Astrocyte of the spinal cord (primary cell): ENCODE data around the gene SOX8.

Experiments used
- DNase-seq: peaks from one replicate; pipeline ENCODE4 v3.0.0; 2011; ENCODE audit warnings: low read depth, low spot score
- H3K4me3 ChIP-seq: 2 replicates; pipeline ENCODE4 v1.5.1; 2011; ENCODE audit warnings: low read depth, mild to moderate bottlenecking, low read length, moderate library complexity
- in situ Hi-C: cut with HindIII; loops from 2 replicates; pipeline ENCODE4 v1.10.0; 2017; ENCODE audit warnings: low sequenced_read_pairs
- TF ChIP-seq, protein P1 (sequence below): IDR thresholded peaks from 2 replicates; pipeline ENCODE4 v1.5.1; 2012; ENCODE audit warnings: low read depth, mild to moderate bottlenecking, low read length, inconsistent platforms

Gene SOX8

DNA sequence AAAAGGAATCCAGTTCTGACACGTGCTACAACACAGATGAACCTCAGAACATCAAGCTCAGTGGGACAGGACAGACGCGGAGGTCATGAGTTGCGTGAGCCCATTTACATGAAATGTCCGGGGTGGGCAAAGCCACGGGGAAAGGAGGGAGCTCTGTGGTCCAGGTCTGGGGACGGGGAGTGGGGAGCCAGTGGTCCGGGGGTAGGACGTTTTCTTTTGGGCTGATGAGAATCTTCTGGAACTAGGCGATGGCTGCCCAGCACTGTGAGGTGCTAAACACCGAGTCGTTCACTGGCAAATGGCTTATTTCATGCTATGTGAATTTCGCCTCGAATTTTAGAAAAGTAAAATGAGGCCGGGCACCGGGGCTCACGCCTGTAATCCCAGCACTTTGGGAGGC, 8.2 kb upstream of the SOX8 start:
- H3K4me3 ChIP-seq = no peak overlapping the region
- TF ChIP-seq, protein P1, sequence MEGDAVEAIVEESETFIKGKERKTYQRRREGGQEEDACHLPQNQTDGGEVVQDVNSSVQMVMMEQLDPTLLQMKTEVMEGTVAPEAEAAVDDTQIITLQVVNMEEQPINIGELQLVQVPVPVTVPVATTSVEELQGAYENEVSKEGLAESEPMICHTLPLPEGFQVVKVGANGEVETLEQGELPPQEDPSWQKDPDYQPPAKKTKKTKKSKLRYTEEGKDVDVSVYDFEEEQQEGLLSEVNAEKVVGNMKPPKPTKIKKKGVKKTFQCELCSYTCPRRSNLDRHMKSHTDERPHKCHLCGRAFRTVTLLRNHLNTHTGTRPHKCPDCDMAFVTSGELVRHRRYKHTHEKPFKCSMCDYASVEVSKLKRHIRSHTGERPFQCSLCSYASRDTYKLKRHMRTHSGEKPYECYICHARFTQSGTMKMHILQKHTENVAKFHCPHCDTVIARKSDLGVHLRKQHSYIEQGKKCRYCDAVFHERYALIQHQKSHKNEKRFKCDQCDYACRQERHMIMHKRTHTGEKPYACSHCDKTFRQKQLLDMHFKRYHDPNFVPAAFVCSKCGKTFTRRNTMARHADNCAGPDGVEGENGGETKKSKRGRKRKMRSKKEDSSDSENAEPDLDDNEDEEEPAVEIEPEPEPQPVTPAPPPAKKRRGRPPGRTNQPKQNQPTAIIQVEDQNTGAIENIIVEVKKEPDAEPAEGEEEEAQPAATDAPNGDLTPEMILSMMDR = no peak
- in situ Hi-C loops = no loop called here
- DNase-seq = no peak

DNA sequence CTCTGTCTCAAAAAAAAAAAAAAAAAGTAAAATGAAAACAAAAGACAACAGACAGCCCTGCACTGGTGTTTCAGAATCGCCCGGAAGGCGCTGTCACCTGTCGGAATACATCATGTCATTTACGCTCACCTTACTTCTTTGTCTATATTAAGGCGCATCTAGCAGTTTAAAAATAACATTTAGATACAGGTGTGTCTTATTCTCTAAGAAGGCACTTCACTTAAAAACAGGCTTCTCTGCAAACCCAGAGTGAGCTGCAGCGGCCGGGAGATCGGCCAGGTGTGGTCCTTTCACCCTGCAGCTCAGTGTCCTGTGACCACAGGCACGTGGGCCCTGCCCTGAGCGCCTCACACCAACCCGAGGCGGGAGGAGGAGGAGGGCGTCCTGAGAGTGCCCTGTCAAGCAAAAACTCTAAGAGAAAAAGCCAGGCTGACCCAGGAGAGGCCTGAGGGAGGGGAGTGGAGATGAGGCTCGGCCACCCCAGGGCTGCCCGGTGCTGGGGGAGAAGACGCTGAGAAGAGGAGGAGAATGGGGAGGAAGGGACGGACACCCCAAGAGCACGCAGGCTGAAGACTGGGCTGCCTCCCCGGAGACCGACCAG, 7.5 kb upstream of the SOX8 start:
- no peak overlapping the region for H3K4me3 ChIP-seq
- TF ChIP-seq, protein P1 = no peak
- no peak for DNase-seq
- in situ Hi-C loops = no loop called here

DNA sequence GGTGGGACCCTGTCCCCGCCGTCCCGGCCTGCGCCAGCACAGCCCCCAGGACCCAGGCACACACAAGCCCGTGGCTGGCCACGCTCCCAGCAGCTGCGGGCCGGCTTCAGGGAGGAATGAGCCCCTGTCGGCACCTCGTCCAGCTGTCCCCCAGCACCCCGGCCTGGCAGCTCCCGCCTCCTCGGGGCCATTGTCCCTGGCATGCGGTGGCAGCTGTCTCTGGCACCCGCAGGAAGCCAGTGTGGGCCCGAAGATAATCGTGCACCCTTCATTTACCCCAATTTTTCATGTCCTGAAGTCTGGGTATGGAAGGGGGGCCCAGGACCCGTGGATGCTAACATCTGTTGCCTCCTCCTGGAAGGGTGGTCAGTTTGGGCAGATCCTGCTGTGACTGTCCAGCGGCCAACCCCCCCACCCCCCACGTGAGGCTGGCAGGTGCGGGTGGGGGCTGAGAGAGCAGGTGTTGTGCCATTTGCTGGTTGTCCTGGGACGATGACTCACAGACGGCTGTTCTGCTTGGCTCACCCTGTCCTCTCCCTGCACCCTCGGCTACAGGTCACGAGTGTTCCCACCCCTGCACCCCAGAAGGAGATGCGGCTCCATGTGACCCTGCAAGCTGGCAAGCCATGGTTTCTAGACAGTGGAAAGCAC, 6.8 kb upstream of the SOX8 start:
- DNase-seq = no peak
- TF ChIP-seq, protein P1 = no peak
- H3K4me3 ChIP-seq = no peak overlapping the region
- in situ Hi-C loops = no loop called here

DNA sequence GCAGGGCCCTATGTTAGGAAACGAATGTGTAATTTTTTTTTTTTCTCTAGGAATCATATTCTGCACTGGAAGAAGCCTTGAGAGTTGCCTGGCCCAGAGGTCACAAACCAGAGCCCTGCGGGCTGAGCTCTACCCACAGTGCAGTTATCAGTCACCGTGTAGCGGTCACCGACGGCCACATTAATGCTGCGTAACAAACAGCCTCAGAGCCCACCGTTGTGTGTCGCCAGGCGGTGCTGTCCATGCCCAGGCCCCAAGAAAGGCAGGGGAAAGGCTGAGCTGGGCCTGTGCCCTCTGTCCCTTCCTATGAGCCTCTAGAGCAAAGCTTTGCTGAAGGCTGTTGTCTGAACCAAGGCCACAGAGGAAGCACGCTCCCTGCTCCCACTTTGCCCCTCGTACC, 6.3 kb upstream of the SOX8 start:
- no peak overlapping the region for H3K4me3 ChIP-seq
- no peak for DNase-seq
- TF ChIP-seq, protein P1 = no peak
- in situ Hi-C loops = no loop called here

DNA sequence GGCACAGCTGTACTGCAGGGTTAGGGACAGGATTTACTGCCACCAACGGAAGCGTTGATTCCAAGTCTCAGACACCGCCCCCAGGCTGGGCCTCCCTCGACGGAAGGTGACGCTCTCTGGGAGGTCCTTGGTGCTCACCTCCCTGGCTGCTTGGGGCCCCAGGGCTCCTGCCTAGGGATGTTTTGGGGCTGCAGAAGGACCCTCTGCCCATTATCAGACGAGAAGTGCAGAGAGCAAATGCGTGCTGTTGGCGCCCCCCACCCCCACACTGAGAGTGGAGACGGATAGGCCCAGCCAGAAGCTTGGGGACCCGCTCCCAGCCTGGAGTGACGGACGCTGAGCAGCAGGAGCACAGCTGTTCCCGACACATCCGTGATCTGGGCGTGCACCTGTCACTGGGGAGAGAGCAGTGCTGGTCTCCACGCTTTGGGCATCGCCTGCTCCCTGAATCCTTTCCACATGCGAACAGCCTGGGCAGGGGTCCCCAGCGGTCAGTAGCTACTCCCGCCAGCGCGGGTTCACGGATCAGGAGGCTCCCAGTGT, 5.1 kb upstream of the SOX8 start:
- no peak for DNase-seq
- in situ Hi-C loops = no loop called here
- no peak overlapping the region for H3K4me3 ChIP-seq
- TF ChIP-seq, protein P1 = no peak

DNA sequence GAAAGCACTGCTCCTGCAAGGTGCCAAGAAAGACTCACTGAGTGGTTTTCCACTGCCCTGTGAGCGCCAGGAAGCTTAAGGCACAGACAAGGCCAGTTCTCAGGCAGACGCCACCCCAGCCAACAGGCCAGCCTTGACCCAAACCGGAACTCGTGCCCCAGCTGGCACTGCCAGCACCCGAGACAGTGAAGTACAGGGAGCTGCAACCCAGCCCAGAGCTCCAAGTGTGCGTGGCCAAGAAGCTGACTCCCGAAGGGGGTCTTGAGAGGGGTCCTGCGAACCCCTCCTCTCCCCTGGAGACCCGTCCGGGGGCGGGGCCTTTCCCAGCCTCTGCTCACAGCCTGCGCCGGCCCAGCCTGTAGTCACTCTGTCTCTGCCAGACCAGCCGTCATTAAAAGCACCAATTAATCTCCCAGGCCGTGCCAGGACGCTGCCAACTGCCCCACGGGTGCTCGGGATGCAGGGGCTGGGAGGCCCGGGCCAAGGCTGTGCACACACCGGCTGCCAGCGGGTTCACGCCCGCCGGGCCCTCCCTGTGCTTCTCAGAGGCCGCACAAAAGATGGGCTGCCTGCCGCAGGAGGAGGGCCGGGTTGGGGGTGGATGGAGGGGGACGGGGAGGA, 4.4 kb upstream of the SOX8 start:
- in situ Hi-C loops = no loop called here
- TF ChIP-seq, protein P1 = no peak

More for the DNA sequence above, 4.4 kb upstream of the SOX8 start:
- H3K4me3 ChIP-seq = no peak overlapping the region
- no peak for DNase-seq
